Epithelial cell of esophagus (primary cell): ENCODE data around the gene HDAC4.

Source experiments
- DNase-seq: peaks from one replicate; pipeline ENCODE4 v3.0.0; 2010; ENCODE audit warnings: low read depth
- H3K4me3 ChIP-seq: 2 replicates; pipeline ENCODE4 v1.5.1; 2011; ENCODE audit warnings: mild to moderate bottlenecking, low read length, control low read depth
- CTCF ChIP-seq: IDR thresholded peaks from 2 replicates; pipeline ENCODE4 v1.5.1; 2011; ENCODE audit warnings: low read depth, mild to moderate bottlenecking, low read length, control low read depth, inconsistent platforms; ENCODE audit not compliant: insufficient read depth; ENCODE audit errors: missing control alignments

Gene HDAC4

GRCh38 chr2:239279508-239280295 is 121.1 kb downstream of the HDAC4 start:
- H3K4me3 ChIP-seq = no peak overlapping the region
- no peak for DNase-seq
- TF ChIP-seq CTCF = no peak

GRCh38 chr2:239278941-239279365 is 121.9 kb downstream of the HDAC4 start:
- no peak for TF ChIP-seq CTCF
- DNase-seq = peak; percentile 24

GRCh38 chr2:239278361-239278760 is 122.5 kb downstream of the HDAC4 start:
- no peak overlapping the region for H3K4me3 ChIP-seq
- no peak for TF ChIP-seq CTCF
- DNase-seq = no peak

More at GRCh38 chr2:239278941-239279365, 121.9 kb downstream of the HDAC4 start:
- H3K4me3 ChIP-seq = no peak overlapping the region

DNA sequence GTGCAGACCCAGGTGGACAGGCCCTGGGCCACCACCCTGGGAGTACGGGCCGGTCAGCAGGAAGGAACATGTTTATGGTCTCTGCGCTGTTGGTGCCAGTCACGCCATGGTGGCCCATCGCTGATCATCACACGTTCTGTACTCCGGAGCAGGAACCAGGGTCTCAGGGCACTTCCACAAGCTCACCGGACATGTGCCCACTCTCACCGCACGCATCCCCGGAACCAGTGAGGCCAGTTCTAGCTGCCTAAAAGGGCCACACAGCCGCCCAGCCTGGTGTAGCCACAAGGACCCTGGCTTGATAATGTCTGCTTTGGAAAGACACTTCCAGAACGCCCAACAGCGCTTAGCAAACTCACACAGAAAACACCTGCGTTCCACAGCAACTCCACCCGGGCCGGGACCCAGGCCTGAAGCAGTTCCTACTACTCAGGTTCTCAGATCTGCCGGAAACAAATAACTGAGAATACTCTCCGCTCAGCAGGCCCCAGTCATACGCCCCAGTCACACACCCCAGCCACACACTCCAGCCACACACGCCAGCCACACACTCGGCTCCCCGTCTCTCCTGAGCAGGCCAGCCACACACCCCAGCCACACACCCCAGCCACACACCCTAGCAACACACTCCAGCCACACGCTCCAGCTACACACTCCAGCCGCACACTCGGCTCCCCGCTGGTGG is 123.3 kb downstream of the HDAC4 start:
- DNase-seq = no peak
- no peak for TF ChIP-seq CTCF
- H3K4me3 ChIP-seq = no peak overlapping the region

- H3K4me3 ChIP-seq = no peak overlapping the region
- DNase-seq = no peak
- TF ChIP-seq CTCF = no peak
Measured at GRCh38 chr2:239276851-239277250, 124.0 kb downstream of the HDAC4 start.

DNA sequence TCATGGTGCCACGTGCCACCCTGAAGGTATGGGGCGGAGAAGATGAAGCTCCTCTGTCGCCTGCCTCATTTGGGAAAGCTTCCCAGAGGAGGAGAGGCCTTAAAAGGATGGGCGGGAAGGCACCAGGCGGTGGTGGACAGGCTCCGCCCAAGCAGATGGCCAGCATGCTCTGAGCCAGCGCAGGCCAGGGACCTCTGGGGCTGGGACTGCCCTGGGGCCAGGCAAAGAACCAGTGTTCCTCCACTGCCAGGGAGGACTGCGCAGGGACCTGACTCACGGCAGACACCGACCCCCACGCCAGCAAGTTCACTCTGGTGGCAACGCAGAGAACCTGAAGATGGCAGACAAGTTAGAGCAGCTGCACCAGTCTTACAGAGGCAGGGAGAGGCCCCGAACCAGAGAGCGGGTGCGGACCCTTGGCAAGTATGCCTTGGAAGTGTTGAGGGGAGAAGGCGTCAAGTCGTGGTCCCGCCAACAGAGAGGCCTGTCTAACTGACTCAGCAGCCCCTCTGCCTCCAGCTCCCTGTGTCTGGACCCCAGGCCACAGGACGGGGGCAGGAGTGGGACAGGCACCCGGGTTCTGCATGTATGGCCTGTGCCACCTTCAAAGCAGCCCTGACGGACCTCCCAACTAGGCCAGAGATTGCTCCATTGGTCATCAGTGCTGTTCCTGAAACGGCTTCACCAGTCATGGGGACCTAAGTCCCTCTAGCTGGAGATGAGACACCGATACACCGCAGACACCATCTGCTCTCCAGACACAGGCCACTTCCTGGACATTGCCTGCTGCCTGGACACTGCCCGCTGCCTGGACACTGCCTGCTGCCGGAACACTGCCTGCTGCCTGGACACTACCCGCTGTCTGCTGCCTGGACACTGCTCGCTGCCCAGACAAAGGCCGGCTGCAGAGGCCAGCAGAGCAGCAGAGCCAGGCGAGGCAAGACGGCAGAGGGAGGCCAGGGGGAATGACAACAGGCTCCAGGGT is 124.7 kb downstream of the HDAC4 start:
- no peak for TF ChIP-seq CTCF
- DNase-seq = no peak
- H3K4me3 ChIP-seq = no peak overlapping the region
